ENCODE results near the gene SDK2.

SDK2 gene

DNA sequence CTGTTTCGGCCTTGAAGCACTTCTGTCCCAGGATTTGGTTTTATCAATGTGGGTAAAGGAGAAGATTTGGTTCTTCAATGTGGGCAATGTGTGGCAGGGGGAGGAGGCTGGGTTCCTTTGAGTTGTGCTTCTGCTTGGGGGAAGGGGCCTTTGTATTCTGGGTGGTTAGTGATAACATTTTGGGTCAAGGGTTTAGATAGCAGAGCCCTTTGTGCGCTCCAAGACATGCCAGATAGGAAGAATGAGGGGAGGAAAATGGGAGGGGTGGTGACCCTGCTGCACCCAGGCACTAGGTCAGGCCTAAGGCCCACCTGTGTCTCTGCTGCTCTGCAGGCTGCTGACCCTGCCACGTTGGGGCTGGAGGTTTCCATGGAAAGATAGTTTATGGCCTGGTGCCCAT lies 292.5 kb downstream of the SDK2 start:
- no peak for DNase-seq (ENCODE audit: low read depth)
- TF ChIP-seq, protein P1, sequence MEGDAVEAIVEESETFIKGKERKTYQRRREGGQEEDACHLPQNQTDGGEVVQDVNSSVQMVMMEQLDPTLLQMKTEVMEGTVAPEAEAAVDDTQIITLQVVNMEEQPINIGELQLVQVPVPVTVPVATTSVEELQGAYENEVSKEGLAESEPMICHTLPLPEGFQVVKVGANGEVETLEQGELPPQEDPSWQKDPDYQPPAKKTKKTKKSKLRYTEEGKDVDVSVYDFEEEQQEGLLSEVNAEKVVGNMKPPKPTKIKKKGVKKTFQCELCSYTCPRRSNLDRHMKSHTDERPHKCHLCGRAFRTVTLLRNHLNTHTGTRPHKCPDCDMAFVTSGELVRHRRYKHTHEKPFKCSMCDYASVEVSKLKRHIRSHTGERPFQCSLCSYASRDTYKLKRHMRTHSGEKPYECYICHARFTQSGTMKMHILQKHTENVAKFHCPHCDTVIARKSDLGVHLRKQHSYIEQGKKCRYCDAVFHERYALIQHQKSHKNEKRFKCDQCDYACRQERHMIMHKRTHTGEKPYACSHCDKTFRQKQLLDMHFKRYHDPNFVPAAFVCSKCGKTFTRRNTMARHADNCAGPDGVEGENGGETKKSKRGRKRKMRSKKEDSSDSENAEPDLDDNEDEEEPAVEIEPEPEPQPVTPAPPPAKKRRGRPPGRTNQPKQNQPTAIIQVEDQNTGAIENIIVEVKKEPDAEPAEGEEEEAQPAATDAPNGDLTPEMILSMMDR (conservative IDR thresholded peaks at IDR 0.05; ENCODE audit: low read length): no peak
- no peak overlapping the region for H3K4me3 ChIP-seq (ENCODE audit: low read length)

DNA sequence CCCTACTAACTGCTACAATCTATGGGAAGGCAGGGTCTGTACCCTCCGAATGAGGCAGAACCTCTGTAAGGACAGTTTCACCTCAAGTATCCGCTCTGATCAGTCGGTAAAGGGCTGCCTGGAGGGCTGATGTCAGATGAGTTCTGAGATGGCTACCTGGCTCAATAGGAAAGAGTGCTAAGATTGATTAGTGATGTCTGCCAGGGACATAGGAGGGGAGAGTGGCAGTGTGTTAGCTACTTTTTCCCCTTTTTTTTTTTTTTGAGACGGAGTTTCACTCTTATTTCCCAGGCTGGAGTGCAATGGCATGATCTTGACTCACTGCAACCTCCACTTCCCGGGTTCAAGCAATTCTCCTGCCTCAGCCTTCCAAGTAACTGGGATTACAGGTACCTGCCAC lies 293.4 kb downstream of the SDK2 start:
- no peak overlapping the region for H3K4me3 ChIP-seq (ENCODE audit: low read length)
- no peak for DNase-seq (ENCODE audit: low read depth)
- TF ChIP-seq, protein P1 (conservative IDR thresholded peaks at IDR 0.05; ENCODE audit: low read length): no peak

DNA sequence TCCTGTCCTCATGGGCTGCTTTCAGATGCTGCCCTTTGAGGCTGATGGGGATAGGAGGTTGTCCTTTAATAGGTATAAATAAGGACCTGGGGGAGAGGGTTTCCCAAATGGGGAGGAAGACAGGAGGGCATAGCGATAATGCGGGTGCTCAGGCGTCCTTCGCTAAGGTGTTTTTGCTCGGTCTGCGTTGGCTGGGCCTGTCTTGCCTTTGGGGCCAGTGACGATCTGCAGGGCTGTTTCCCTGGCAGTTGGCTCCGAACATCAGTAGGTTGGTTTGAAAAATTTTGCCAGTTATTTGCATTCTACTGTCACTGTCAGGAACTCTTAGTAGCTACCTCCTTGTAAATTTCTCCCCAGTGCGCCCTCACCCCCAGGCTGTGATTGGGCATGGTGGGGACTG lies 294.6 kb downstream of the SDK2 start:
- DNase-seq (ENCODE audit: low read depth): no peak
- H3K4me3 ChIP-seq (ENCODE audit: low read length): no peak overlapping the region
- TF ChIP-seq, protein P1 (conservative IDR thresholded peaks at IDR 0.05; ENCODE audit: low read length): no peak

DNA sequence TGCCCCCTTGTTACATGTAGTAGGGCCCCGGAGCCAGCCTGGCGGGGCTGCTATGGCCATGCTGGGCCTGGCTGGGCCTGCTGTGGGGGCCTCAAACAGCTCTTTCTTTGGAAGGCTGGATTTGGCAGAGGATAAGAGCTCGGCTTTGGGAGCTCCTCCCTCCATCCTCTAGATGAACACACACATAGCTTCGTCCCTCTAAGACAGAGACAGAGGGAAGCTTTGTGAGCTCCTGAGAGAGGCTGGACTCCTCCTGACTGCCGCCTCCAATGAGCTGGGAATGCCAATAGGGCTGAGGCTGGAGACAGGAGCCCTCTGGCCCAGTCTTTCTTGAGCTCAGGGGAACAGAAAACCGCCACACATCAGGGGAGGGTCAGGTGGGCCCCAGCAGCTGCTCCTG lies 295.1 kb downstream of the SDK2 start:
- no peak for DNase-seq (ENCODE audit: low read depth)
- TF ChIP-seq, protein P1 (conservative IDR thresholded peaks at IDR 0.05; ENCODE audit: low read length): no peak

DNA sequence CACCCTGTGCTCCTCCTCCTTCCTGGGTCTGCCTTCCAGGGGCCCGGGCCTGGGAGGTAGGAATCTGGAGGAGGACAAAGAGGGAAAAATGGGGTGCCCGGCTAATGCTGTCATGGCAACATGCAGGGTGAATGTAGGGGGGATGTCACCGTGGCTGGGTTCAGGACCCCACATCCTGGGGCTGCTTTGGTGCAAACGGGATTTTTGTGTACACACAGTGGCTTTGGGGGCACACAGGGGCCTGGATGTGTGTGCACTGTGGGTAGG lies 295.5 kb downstream of the SDK2 start:
- no peak overlapping the region for H3K4me3 ChIP-seq (ENCODE audit: low read length)
- no peak for DNase-seq (ENCODE audit: low read depth)
- TF ChIP-seq, protein P1 (conservative IDR thresholded peaks at IDR 0.05; ENCODE audit: low read length): no peak

More for the DNA sequence above, 295.1 kb downstream of the SDK2 start:
- no peak overlapping the region for H3K4me3 ChIP-seq (ENCODE audit: low read length)

DNA sequence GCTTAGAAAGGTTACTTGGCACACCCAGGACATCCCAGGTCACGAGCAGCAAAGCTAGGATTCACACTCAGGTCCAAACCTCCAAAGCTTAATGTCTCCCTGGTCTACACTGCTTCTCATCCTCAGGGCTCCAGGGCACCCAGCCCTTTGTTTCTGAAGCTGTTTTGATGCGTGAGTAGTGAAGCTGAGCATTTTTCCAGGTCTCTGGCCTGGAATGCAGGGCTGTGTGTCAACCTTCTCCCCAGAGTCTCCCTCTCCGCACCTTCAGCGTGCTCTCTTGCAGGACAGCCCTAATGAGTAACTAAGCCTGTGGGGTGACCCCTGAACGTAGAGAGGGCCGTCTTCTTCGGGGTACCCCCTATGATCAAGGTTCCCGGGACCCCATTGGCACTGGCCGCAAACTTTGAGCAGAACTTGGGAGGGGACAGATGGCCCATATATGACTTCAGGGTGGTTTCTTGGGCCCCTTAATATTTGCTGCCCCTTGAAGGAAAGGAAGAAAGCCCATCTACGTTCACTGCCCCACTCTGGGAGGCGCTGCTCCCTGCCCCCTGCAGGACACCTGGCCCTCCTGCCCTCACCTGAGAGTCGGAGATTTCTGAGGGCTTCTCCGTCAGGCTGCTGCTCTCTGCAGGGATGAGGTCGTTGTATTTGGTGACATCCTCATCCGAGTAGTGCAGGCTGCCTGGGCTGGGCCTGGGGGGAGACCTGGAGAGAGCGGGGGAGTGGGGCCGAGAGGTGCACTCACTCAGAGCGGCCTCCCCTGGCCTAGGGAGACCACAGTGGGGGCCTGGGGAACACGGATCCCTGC lies 296.0 kb downstream of the SDK2 start:
- DNase-seq (ENCODE audit: low read depth): no peak
- TF ChIP-seq, protein P1 (conservative IDR thresholded peaks at IDR 0.05; ENCODE audit: low read length): no peak
- no peak overlapping the region for H3K4me3 ChIP-seq (ENCODE audit: low read length)

DNA sequence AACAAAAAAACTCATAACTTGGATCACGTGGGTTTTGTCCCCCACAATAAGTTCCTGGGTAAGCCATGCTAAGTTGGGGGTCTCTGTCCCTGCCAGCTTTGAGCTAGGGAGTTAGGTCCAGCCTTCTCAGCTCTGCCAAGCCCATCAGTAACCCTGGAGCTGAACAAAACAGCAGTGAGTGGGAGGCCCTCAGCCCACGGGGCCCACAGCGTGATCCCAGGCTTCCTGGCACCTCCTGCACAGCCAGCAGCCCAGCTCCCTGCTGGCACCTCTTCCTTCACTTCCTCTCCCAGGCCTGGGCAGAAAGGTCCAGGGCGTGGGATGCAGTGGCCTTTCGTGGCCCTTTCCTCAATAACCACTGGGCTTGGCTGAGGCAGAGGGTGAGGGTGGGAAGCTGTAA lies 296.9 kb downstream of the SDK2 start:
- TF ChIP-seq, protein P1 (conservative IDR thresholded peaks at IDR 0.05; ENCODE audit: low read length): no peak
- DNase-seq (ENCODE audit: low read depth): no peak

More for the DNA sequence above, 296.9 kb downstream of the SDK2 start:
- no peak overlapping the region for H3K4me3 ChIP-seq (ENCODE audit: low read length)
